ENCODE measurements around the gene MSL3B.
A peak's percentile ranks its signal among the peaks of the same experiment; 100 is the strongest.

Gene MSL3B

DNA sequence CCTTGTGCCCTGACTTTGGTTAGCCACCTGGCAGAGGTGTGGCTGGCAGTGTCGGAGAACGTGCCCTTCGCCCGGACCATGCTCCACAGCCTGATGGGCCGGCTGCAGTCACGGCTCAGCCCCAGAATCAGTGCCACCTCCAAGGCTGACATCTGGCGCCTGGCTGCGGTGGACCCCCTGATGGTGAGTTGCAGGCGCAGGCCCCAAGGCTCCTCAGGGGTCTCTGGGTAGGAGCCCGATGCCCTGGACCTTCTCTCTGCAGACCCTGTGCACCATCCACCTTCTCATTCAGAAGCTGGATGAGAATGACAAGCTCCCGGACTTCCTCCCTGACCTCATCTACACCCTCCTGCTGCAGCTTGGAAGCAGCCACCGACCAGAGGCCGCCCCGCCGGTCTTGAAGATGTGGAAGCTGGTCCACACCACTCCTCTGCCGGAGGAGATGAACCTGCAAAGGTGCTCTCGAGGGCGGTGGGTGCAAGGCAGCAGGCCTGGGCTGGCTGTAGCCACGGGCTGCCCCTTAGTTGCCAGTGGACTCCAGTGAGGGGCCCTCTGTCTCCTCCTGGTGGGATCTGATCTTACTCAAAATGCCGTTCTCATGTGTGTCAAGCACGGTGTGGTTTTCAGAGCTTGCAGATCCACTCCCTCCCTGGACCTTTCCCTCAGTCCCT, 46.0 kb downstream of the MSL3B start:
- Mint-ChIP-seq H3K9me3 (peaks cover 3% of the 10 kb centered on the region), H3K4me1 (peaks cover under 1% of the 10 kb centered on the region), H3K27ac (no peak overlapping the region), H3K4me3 (no peak overlapping the region), H3K36me3 (peaks cover 1% of the 10 kb centered on the region), H3K27me3 (ENCODE audit: insufficient read depth, low read depth) (peaks cover 4% of the 10 kb centered on the region)
- Histone ChIP-seq H4K20me1 (ENCODE audit: low read depth) (no peaks in the 10 kb centered on the region), H3K79me2 (ENCODE audit: low read depth) (no peaks in the 10 kb centered on the region), H3K4me3 (no peak overlapping the region), H3K4me2 (no peak overlapping the region), H3K36me3 (no peaks in the 10 kb centered on the region), H3K9ac (no peak overlapping the region), H2AFZ (replicated peaks) (no peak overlapping the region), H3K27me3 (no peaks in the 10 kb centered on the region), H3K9me3 (ENCODE audit: low read depth) (no peaks in the 10 kb centered on the region), H3K4me1 (no peaks in the 10 kb centered on the region), H3K27ac (no peak overlapping the region), H3F3A (ENCODE audit: low read depth) (no peaks in the 10 kb centered on the region)
- DNase-seq (ENCODE audit: low spot score) = no peak
- TF ChIP-seq EZH2phosphoT487 (IDR thresholded peaks at IDR 0.05) = no peak
- TF ChIP-seq, protein P1, sequence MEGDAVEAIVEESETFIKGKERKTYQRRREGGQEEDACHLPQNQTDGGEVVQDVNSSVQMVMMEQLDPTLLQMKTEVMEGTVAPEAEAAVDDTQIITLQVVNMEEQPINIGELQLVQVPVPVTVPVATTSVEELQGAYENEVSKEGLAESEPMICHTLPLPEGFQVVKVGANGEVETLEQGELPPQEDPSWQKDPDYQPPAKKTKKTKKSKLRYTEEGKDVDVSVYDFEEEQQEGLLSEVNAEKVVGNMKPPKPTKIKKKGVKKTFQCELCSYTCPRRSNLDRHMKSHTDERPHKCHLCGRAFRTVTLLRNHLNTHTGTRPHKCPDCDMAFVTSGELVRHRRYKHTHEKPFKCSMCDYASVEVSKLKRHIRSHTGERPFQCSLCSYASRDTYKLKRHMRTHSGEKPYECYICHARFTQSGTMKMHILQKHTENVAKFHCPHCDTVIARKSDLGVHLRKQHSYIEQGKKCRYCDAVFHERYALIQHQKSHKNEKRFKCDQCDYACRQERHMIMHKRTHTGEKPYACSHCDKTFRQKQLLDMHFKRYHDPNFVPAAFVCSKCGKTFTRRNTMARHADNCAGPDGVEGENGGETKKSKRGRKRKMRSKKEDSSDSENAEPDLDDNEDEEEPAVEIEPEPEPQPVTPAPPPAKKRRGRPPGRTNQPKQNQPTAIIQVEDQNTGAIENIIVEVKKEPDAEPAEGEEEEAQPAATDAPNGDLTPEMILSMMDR (IDR thresholded peaks at IDR 0.05) = no peak
- TF ChIP-seq EZH2 (IDR thresholded peaks at IDR 0.05) = no peak

DNA sequence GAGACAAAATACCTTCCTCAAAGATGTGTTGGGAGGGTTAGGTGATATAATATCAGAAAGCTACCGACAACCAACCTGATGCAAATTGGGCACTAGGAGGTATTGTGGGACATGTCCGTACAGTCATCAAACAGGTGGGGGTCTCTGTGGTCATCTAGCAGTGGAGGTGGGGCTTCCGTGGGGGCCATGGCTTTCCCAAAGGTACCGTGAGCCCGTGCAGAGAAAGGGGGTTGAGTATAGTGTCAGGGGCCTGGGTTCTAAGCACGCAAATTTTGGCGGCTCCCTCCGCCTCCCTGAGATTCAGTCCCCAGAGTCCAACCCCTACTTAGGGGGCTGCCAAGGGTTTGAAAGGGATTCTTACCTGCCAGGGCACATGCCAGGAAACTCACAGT, 46.5 kb downstream of the MSL3B start:
- TF ChIP-seq EZH2phosphoT487 (IDR thresholded peaks at IDR 0.05) (no peak), EZH2 (IDR thresholded peaks at IDR 0.05) (no peak)
- TF ChIP-seq, protein P1 (IDR thresholded peaks at IDR 0.05) = no peak
- Histone ChIP-seq H3K36me3 (no peaks in the 10 kb centered on the region), H3K9ac (no peak overlapping the region), H3K27me3 (no peaks in the 10 kb centered on the region), H2AFZ (replicated peaks) (no peak overlapping the region), H3K9me3 (ENCODE audit: low read depth) (no peaks in the 10 kb centered on the region), H3K79me2 (ENCODE audit: low read depth) (no peaks in the 10 kb centered on the region), H3F3A (ENCODE audit: low read depth) (no peaks in the 10 kb centered on the region), H3K4me3 (no peak overlapping the region), H4K20me1 (ENCODE audit: low read depth) (no peaks in the 10 kb centered on the region), H3K27ac (no peak overlapping the region), H3K4me1 (no peaks in the 10 kb centered on the region), H3K4me2 (no peak overlapping the region)
- Mint-ChIP-seq H3K4me1 (peaks cover 4% of the 10 kb centered on the region), H3K4me3 (no peak overlapping the region), H3K27ac (peak overlapping the region; percentile 59), H3K36me3 (peaks cover 1% of the 10 kb centered on the region), H3K27me3 (ENCODE audit: insufficient read depth, low read depth) (peaks cover 6% of the 10 kb centered on the region), H3K9me3 (peaks cover 3% of the 10 kb centered on the region)
- DNase-seq (ENCODE audit: low spot score) = no peak

DNA sequence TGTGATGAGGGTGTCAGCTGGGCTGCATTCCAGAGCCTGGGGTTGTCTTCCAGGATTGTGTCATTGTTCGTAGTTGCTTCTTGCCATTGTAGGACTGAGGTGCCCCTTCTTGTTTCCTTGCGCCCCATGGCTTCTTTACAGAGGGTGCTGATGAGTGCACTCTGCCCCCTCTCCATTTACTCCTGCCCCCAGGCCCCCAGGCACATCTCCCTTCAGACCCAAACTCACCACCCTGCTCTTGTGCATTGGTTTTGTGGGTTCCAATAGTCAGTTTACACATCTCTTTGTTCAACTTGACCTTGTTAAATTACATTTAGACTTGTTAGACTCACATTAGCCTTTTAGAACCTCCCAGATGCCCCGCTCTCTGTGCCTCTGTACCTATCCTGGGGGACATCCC, 47.0 kb downstream of the MSL3B start:
- Histone ChIP-seq H3K9ac (no peak overlapping the region), H4K20me1 (ENCODE audit: low read depth) (no peaks in the 10 kb centered on the region), H3K27ac (no peak overlapping the region), H3F3A (ENCODE audit: low read depth) (no peaks in the 10 kb centered on the region), H3K79me2 (ENCODE audit: low read depth) (no peaks in the 10 kb centered on the region), H3K36me3 (no peaks in the 10 kb centered on the region), H3K9me3 (ENCODE audit: low read depth) (no peaks in the 10 kb centered on the region), H2AFZ (replicated peaks) (no peak overlapping the region), H3K4me1 (no peaks in the 10 kb centered on the region), H3K4me3 (no peak overlapping the region), H3K27me3 (no peaks in the 10 kb centered on the region), H3K4me2 (no peak overlapping the region)
- Mint-ChIP-seq H3K4me3 (no peak overlapping the region), H3K36me3 (peaks cover 1% of the 10 kb centered on the region), H3K4me1 (peaks cover 9% of the 10 kb centered on the region), H3K9me3 (peaks cover 3% of the 10 kb centered on the region), H3K27ac (peak overlapping the region; percentile 59), H3K27me3 (ENCODE audit: insufficient read depth, low read depth) (peaks cover 6% of the 10 kb centered on the region)
- no peak for DNase-seq (ENCODE audit: low spot score)
- TF ChIP-seq EZH2 (IDR thresholded peaks at IDR 0.05) (no peak), EZH2phosphoT487 (IDR thresholded peaks at IDR 0.05) (no peak)
- TF ChIP-seq, protein P1 (IDR thresholded peaks at IDR 0.05) = no peak

Measured in neural progenitor cell (in vitro differentiated cells).